ENCODE data around the gene MRPL37.
A peak's percentile ranks its signal among the peaks of the same experiment; 100 is the strongest.

MRPL37 gene

GRCh38 chr1:54219688-54220003 lies 19.7 kb downstream of the MRPL37 start:
- no peak for DNase-seq
- Histone ChIP-seq H4K12ac (ENCODE audit: low read depth, low read length) (no peak overlapping the region), H3K18ac (ENCODE audit: low read length) (no peak overlapping the region), H3K79me1 (ENCODE audit: low read length) (no peaks in the 10 kb centered on the region), H3K4me2 (ENCODE audit: low read length) (no peak overlapping the region), H4K8ac (ENCODE audit: low read depth, low read length) (no peak overlapping the region), H2BK12ac (ENCODE audit: low read length) (no peak overlapping the region), H3K9me3 (ENCODE audit: insufficient read depth, low read depth, low read length) (peaks cover 4% of the 10 kb centered on the region), H2BK5ac (ENCODE audit: low read depth, low read length, poor library complexity) (no peak overlapping the region), H3K4me3 (ENCODE audit: low read depth, low read length) (no peak overlapping the region), H4K91ac (ENCODE audit: low read depth, low read length) (no peak overlapping the region), H3K36me3 (ENCODE audit: control insufficient read depth in 1 of 2, insufficient read depth in 2 of 2, low read length in 2 of 2) (peaks cover 34 to 52% of the 10 kb centered on the region in 2 experiments), H3K4me1 (ENCODE audit: control insufficient read depth in 1 of 2, insufficient read depth in 2 of 2, low read length in 2 of 2) (peaks cover 0 to 5% of the 10 kb centered on the region in 2 experiments), H2AK5ac (ENCODE audit: low read length) (no peak overlapping the region), H2AFZ (ENCODE audit: insufficient read depth, low read length, poor library complexity) (no peak overlapping the region), H3K14ac (ENCODE audit: low read length) (no peak overlapping the region), H3K27ac (ENCODE audit: low read depth, low read length) (no peak overlapping the region), H2BK120ac (ENCODE audit: insufficient read depth, low read length, poor library complexity) (no peak overlapping the region), H3K27me3 (ENCODE audit: insufficient read depth, low read length) (no peaks in the 10 kb centered on the region), H3K9ac (ENCODE audit: low read length) (no peak overlapping the region), H3K79me2 (ENCODE audit: control insufficient read depth, insufficient read depth, low read length, poor library complexity) (no peaks in the 10 kb centered on the region), H3K23ac (ENCODE audit: low read length) (no peak overlapping the region), H3K4ac (ENCODE audit: low read depth, low read length) (no peak overlapping the region)
- no CpG with 5 or more reads among the region's 3 CpGs for WGBS (ENCODE audit: extremely low coverage, insufficient coverage, insufficient read length)

DNA sequence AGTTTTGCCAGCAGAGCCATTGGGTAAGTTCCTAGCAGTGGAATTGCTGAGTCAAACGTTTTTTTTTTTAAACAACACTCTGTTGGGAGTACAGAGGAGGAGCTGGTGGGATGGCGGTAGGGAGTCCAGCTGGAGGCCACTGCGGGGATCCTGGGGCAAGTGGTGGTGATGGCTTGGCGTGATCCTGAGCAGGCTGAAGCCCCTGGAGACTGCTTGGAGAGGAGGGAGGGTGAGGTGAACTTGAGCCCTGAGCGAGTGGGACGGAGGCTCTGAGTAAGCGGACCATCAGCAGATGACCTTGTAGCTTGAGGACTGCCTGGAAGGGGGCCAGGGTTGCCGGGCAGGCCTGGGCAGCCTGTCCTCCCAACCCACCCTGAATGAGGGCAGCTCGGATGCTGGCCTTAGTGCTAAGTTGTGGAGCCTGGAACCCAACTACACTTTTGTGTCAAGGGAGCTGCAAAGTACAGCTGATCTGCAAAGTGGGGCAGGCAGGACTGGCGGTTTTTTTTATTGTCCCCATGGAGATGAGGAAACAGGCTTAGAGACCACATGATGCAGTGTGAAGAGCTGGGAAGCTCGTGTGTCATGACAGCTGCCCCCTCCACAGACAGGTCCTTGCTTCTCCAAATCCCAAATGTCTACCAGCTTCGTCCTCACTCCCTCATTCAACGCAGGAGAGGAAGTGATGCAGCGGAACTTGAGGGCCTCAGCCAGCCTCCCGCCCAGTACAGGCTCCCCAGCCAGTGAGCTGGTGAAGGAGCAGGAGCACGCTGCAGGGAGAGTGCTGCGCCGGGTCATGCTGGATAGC lies 20.2 kb downstream of the MRPL37 start:
- Histone ChIP-seq H3K9ac (ENCODE audit: low read length) (no peak overlapping the region), H3K4me3 (ENCODE audit: low read depth, low read length) (no peak overlapping the region), H3K36me3 (ENCODE audit: control insufficient read depth in 1 of 2, insufficient read depth in 2 of 2, low read length in 2 of 2) (peaks cover 34 to 48% of the 10 kb centered on the region in 2 experiments), H3K27ac (ENCODE audit: low read depth, low read length) (no peak overlapping the region), H3K27me3 (ENCODE audit: insufficient read depth, low read length) (no peaks in the 10 kb centered on the region), H3K9me3 (ENCODE audit: insufficient read depth, low read depth, low read length) (peaks cover 4% of the 10 kb centered on the region), H2AK5ac (ENCODE audit: low read length) (no peak overlapping the region), H3K14ac (ENCODE audit: low read length) (no peak overlapping the region), H2BK120ac (ENCODE audit: insufficient read depth, low read length, poor library complexity) (no peak overlapping the region), H2BK5ac (ENCODE audit: low read depth, low read length, poor library complexity) (no peak overlapping the region), H2AFZ (ENCODE audit: insufficient read depth, low read length, poor library complexity) (no peak overlapping the region), H2BK12ac (ENCODE audit: low read length) (no peak overlapping the region), H3K79me2 (ENCODE audit: control insufficient read depth, insufficient read depth, low read length, poor library complexity) (no peaks in the 10 kb centered on the region), H4K8ac (ENCODE audit: low read depth, low read length) (no peak overlapping the region), H3K23ac (ENCODE audit: low read length) (no peak overlapping the region), H4K91ac (ENCODE audit: low read depth, low read length) (no peak overlapping the region), H3K4ac (ENCODE audit: low read depth, low read length) (no peak overlapping the region), H3K4me2 (ENCODE audit: low read length) (no peak overlapping the region), H3K79me1 (ENCODE audit: low read length) (no peaks in the 10 kb centered on the region), H3K18ac (ENCODE audit: low read length) (no peak overlapping the region), H3K4me1 (ENCODE audit: control insufficient read depth in 1 of 2, insufficient read depth in 2 of 2, low read length in 2 of 2) (peaks cover 0 to 5% of the 10 kb centered on the region in 2 experiments), H4K12ac (ENCODE audit: low read depth, low read length) (no peak overlapping the region)
- no CpG with 5 or more reads among the region's 18 CpGs for WGBS (ENCODE audit: extremely low coverage, insufficient coverage, insufficient read length)
- DNase-seq, result no peak

- Histone ChIP-seq H3K4me3 (ENCODE audit: low read depth, low read length) (peak overlapping the region; percentile 49), H3K79me1 (ENCODE audit: low read length) (no peaks in the 10 kb centered on the region), H3K36me3 (ENCODE audit: control insufficient read depth in 1 of 2, insufficient read depth in 2 of 2, low read length in 2 of 2) (peaks cover 32 to 46% of the 10 kb centered on the region in 2 experiments), H2BK12ac (ENCODE audit: low read length) (no peak overlapping the region), H4K91ac (ENCODE audit: low read depth, low read length) (no peak overlapping the region), H4K8ac (ENCODE audit: low read depth, low read length) (no peak overlapping the region), H3K4me2 (ENCODE audit: low read length) (no peak overlapping the region), H3K4me1 (ENCODE audit: control insufficient read depth in 1 of 2, insufficient read depth in 2 of 2, low read length in 2 of 2) (peaks cover 0 to 5% of the 10 kb centered on the region in 2 experiments), H3K23ac (ENCODE audit: low read length) (no peak overlapping the region), H3K9ac (ENCODE audit: low read length) (no peak overlapping the region), H3K4ac (ENCODE audit: low read depth, low read length) (no peak overlapping the region), H3K9me3 (ENCODE audit: insufficient read depth, low read depth, low read length) (peaks cover 4% of the 10 kb centered on the region), H2AK5ac (ENCODE audit: low read length) (no peak overlapping the region), H3K18ac (ENCODE audit: low read length) (no peak overlapping the region), H2AFZ (ENCODE audit: insufficient read depth, low read length, poor library complexity) (no peak overlapping the region), H3K27ac (ENCODE audit: low read depth, low read length) (no peak overlapping the region), H3K79me2 (ENCODE audit: control insufficient read depth, insufficient read depth, low read length, poor library complexity) (no peaks in the 10 kb centered on the region), H3K27me3 (ENCODE audit: insufficient read depth, low read length) (no peaks in the 10 kb centered on the region), H3K14ac (ENCODE audit: low read length) (no peak overlapping the region), H4K12ac (ENCODE audit: low read depth, low read length) (no peak overlapping the region), H2BK120ac (ENCODE audit: insufficient read depth, low read length, poor library complexity) (no peak overlapping the region), H2BK5ac (ENCODE audit: low read depth, low read length, poor library complexity) (no peak overlapping the region)
- WGBS (ENCODE audit: extremely low coverage, insufficient coverage, insufficient read length), result no CpG with 5 or more reads among the region's 12 CpGs
- no peak for DNase-seq
Observed at GRCh38 chr1:54221113-54221834, 21.3 kb downstream of the MRPL37 start.

DNA sequence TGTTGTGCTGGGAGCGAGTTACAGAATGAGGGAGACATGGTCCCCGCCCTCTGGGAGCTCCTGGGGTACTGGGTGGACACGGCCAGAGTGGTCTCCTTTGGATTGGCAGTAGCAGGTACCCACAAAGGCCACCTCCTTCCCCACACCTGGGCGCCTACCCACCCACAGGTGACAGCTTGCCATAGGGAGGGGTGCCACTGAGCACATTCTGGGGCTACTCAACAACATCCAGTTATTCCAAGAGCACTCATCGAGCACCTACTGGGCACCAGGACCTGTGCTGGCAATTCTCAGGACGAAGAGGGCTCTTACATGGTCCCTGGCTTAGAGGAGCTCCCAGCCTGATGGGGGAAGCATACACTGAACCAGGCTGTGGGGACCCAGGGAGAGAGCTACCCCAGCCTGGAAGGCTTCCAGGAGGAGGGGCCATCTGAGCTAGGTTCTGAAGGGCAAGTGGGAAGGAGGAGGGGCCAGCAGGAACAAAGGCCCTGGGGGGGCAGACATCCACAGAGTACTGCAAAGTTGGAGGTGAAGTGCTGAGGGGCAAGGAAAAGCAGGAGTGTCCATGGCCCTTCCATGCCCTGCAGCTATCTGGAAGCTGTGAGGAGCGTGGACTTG lies 22.0 kb downstream of the MRPL37 start:
- Histone ChIP-seq H4K91ac (ENCODE audit: low read depth, low read length) (no peak overlapping the region), H2BK12ac (ENCODE audit: low read length) (no peak overlapping the region), H3K14ac (ENCODE audit: low read length) (no peak overlapping the region), H3K9ac (ENCODE audit: low read length) (no peak overlapping the region), H3K27ac (ENCODE audit: low read depth, low read length) (no peak overlapping the region), H3K4me1 (ENCODE audit: control insufficient read depth in 1 of 2, insufficient read depth in 2 of 2, low read length in 2 of 2) (peaks cover 0 to 5% of the 10 kb centered on the region in 2 experiments), H2BK120ac (ENCODE audit: insufficient read depth, low read length, poor library complexity) (no peak overlapping the region), H2AFZ (ENCODE audit: insufficient read depth, low read length, poor library complexity) (no peak overlapping the region), H3K79me2 (ENCODE audit: control insufficient read depth, insufficient read depth, low read length, poor library complexity) (no peaks in the 10 kb centered on the region), H3K79me1 (ENCODE audit: low read length) (no peaks in the 10 kb centered on the region), H3K4ac (ENCODE audit: low read depth, low read length) (no peak overlapping the region), H3K4me2 (ENCODE audit: low read length) (no peak overlapping the region), H3K9me3 (ENCODE audit: insufficient read depth, low read depth, low read length) (peaks cover 4% of the 10 kb centered on the region), H3K4me3 (ENCODE audit: low read depth, low read length) (no peak overlapping the region), H4K12ac (ENCODE audit: low read depth, low read length) (no peak overlapping the region), H2BK5ac (ENCODE audit: low read depth, low read length, poor library complexity) (no peak overlapping the region), H3K23ac (ENCODE audit: low read length) (no peak overlapping the region), H3K18ac (ENCODE audit: low read length) (no peak overlapping the region), H4K8ac (ENCODE audit: low read depth, low read length) (no peak overlapping the region), H3K36me3 (ENCODE audit: control insufficient read depth in 1 of 2, insufficient read depth in 2 of 2, low read length in 2 of 2) (peaks cover 25 to 39% of the 10 kb centered on the region in 2 experiments), H3K27me3 (ENCODE audit: insufficient read depth, low read length) (no peaks in the 10 kb centered on the region), H2AK5ac (ENCODE audit: low read length) (no peak overlapping the region)
- DNase-seq, result no peak
- WGBS (ENCODE audit: extremely low coverage, insufficient coverage, insufficient read length), result no CpG with 5 or more reads among the region's 7 CpGs

Data from trophoblast cell (in vitro differentiated cells and primary cell).